K562 (cell line): Measurements from ENCODE around the gene SEC24C. TPM values are rescaled to one million over a fixed set of nuclear protein-coding genes. Genes with fewer than 3 reads are reported as not detected.

ENCODE experiments used
- ATAC-seq: fragments of 200-7000 bp; cut with Tn5 transposase; 3 replicates; pipeline ENCODE4 v1.9.1; 2020; ENCODE audit warnings: moderate library complexity
- BruUV-seq: library from RNA; stranded (reverse); fragments of 400-500 nt; replicated peaks from 2 replicates; lab custom pipeline; 2021; lab: Mats Ljungman, UMichigan
- CTCF ChIA-PET: fragments of 300-600 bp; formaldehyde crosslinking; extraction: SDS; loops from one replicate; lab custom pipeline; 2021; ENCODE audit warnings: low intra/inter-chr PET ratio; lab: Yijun Ruan, JAX
- POLR2A ChIA-PET: fragments of 300-600, 350-650 bp; sonication (Branson Sonifier 250); formaldehyde crosslinking; extraction: SDS; loops from one replicate; lab custom pipeline; 2021; ENCODE audit warnings: antibody characterized with exemption, inconsistent platforms; lab: Yijun Ruan, JAX
- DNase-seq, 4 experiments: peaks; one replicate each; pipeline versions ENCODE4 v3.0.0 to v3.0.0-alpha.2; 2011 to 2018; ENCODE audit warnings: low spot score in 3 of 4, mixed read lengths in 3 of 4; ENCODE audit errors: extremely low read depth in 1 of 4
- FAIRE-seq: peaks from 2 replicates; lab custom pipeline; 2011; peaks lifted over from hg19 to GRCh38; lab: Jason Lieb, UNC
- H2AFZ ChIP-seq: 2 replicates; pipeline ENCODE4 v1.6.0; 2011; ENCODE audit warnings: low read depth, low read length, control low read depth, inconsistent platforms
- H3K27ac ChIP-seq: fragments of 200-600 bp; 3 replicates; pipeline ENCODE4 v1.8.0; 2011; ENCODE audit warnings: low read depth, mild to moderate bottlenecking, control low read depth, inconsistent platforms, low read length, moderate library complexity, mixed read lengths; ENCODE audit errors: extremely low read depth
- H3K27me3 ChIP-seq, 2 experiments: fragments of 300-600 bp in 1 of 2; 2 replicates in 1 of 2; 3 replicates in 1 of 2; pipeline versions ENCODE4 v1.6.0 to v1.8.0; 2011; ENCODE audit warnings: inconsistent platforms in 2 of 2, low read length in 2 of 2, mild to moderate bottlenecking in 1 of 2, mixed read lengths in 1 of 2, moderate library complexity in 1 of 2; ENCODE audit not compliant: control insufficient read depth in 2 of 2, insufficient read depth in 2 of 2
- H3K36me3 ChIP-seq: fragments of 300-600 bp; 3 replicates; pipeline ENCODE4 v1.8.0; 2011; ENCODE audit warnings: mild to moderate bottlenecking, low read length, inconsistent platforms; ENCODE audit not compliant: control insufficient read depth, insufficient read depth
- H3K4me1 ChIP-seq, 2 experiments: fragments of 200-600 bp in 1 of 2; replicated peaks in 1 of 2; 2 replicates in 1 of 2; 3 replicates in 1 of 2; pipeline versions ENCODE4 v1.5.1 to v1.8.0; 2011; ENCODE audit warnings: inconsistent platforms in 2 of 2, low read length in 2 of 2, mild to moderate bottlenecking in 1 of 2, mixed read lengths in 1 of 2, moderate library complexity in 1 of 2; ENCODE audit not compliant: control insufficient read depth in 2 of 2, insufficient read depth in 2 of 2
- H3K4me2 ChIP-seq: 2 replicates; pipeline ENCODE4 v1.6.1; 2011; ENCODE audit warnings: low read length, control low read depth, inconsistent platforms, mixed read lengths; ENCODE audit not compliant: insufficient read depth
- H3K4me3 ChIP-seq: fragments of 200-600 bp; sonication (generic), shearing (Covaris generic); 2 replicates; pipeline ENCODE4 v1.5.1; 2016; ENCODE audit warnings: control low read depth, inconsistent platforms
- H3K79me2 ChIP-seq: fragments of 200-600 bp; 3 replicates; pipeline ENCODE4 v1.8.0; 2011; ENCODE audit warnings: low read length, inconsistent platforms; ENCODE audit not compliant: control insufficient read depth, insufficient read depth
- H3K9ac ChIP-seq, 2 experiments: 2 replicates each; pipeline versions ENCODE4 v1.6.0 to v1.6.1; 2011; ENCODE audit warnings: low read depth in 2 of 2, low read length in 2 of 2, control low read depth in 1 of 2, inconsistent platforms in 1 of 2, mild to moderate bottlenecking in 1 of 2, mixed read lengths in 1 of 2; ENCODE audit not compliant: insufficient read depth in 1 of 2
- H3K9me1 ChIP-seq: one replicate; pipeline ENCODE4 v1.6.0; 2011; ENCODE audit warnings: inconsistent platforms, mild to moderate bottlenecking, low read length, moderate library complexity; ENCODE audit not compliant: control insufficient read depth, insufficient read depth
- H3K9me3 ChIP-seq: replicated peaks from 2 replicates; pipeline ENCODE4 v1.5.1; 2011; ENCODE audit warnings: low read depth, low read length, inconsistent platforms; ENCODE audit not compliant: control insufficient read depth, insufficient read depth
- H4K20me1 ChIP-seq: replicated peaks from 2 replicates; pipeline ENCODE4 v1.6.1; 2011; ENCODE audit warnings: low read length, inconsistent platforms, mixed read lengths; ENCODE audit not compliant: control insufficient read depth, insufficient read depth
- ARID1B ChIP-seq: fragments of 450-650 bp; IDR thresholded peaks from 2 replicates; pipeline ENCODE4 v1.6.1; 2016; ENCODE audit warnings: antibody characterized with exemption, mild to moderate bottlenecking, inconsistent platforms
- ARID3B ChIP-seq: fragments of 250-450 bp; sonication (Bioruptor Pico); IDR thresholded peaks from 2 replicates; pipeline ENCODE4 v1.4.0; 2020; ENCODE audit warnings: borderline replicate concordance
- CEBPB ChIP-seq: fragments of 450-650 bp; IDR thresholded peaks from 2 replicates; pipeline ENCODE4 v1.6.1; 2016; ENCODE audit warnings: missing genetic modification characterization, missing compliant biosample characterization
- ELF2 ChIP-seq: fragments of 250-450 bp; sonication (Bioruptor Pico); IDR thresholded peaks from 2 replicates; pipeline ENCODE4 v1.5.0; 2021; ENCODE audit warnings: mild to moderate bottlenecking
- FIP1L1 ChIP-seq: fragments of 200-400 bp; formaldehyde crosslinking; IDR thresholded peaks from 2 replicates; pipeline ENCODE4 v1.6.1; 2018; ENCODE audit warnings: mild to moderate bottlenecking, low read depth, low read length; ENCODE audit not compliant: poor library complexity, severe bottlenecking
- HCFC1 ChIP-seq: IDR thresholded peaks from 2 replicates; pipeline ENCODE4 v1.6.1; 2012; ENCODE audit warnings: low read depth, low read length, improper control_type of control experiment
- L3MBTL2 ChIP-seq: fragments of 450-650 bp; IDR thresholded peaks from 2 replicates; pipeline ENCODE4 v1.6.1; 2016; ENCODE audit warnings: mild to moderate bottlenecking, moderate library complexity
- NKRF ChIP-seq: fragments of 450-650 bp; IDR thresholded peaks from 2 replicates; pipeline ENCODE4 v1.6.1; 2016; ENCODE audit warnings: borderline replicate concordance
- RBM17 ChIP-seq: fragments of 200-400 bp; formaldehyde crosslinking; IDR thresholded peaks from 2 replicates; pipeline ENCODE4 v1.6.1; 2017; ENCODE audit warnings: low read depth, mild to moderate bottlenecking, low read length, borderline replicate concordance
- TFAP4 ChIP-seq: sonication (generic); formaldehyde crosslinking; IDR thresholded peaks from 2 replicates; pipeline ENCODE4 v1.8.0; 2022; ENCODE audit warnings: missing genetic modification reagents, mild to moderate bottlenecking, moderate library complexity, borderline replicate concordance
- ZNF584 ChIP-seq: fragments of 200-800 bp; sonication (Bioruptor generic); IDR thresholded peaks from 2 replicates; pipeline ENCODE4 v1.6.1; 2016; ENCODE audit warnings: low read depth, mild to moderate bottlenecking, missing genetic modification characterization, missing compliant biosample characterization
- WGBS: fragments of 100-300 bp; shearing (Covaris generic); methylation state at CpG from one replicate; pipeline ENCODE4 v1.1.6; 2016; ENCODE audit warnings: low coverage, mixed read lengths; ENCODE audit not compliant: insufficient coverage; ENCODE audit errors: missing lambda C conversion rate; 5-methylcytosine and 5-hydroxymethylcytosine counted together
- in situ Hi-C: fragments of 300-500 bp; cut with MboI; formaldehyde crosslinking; loops from 4 replicates; pipeline ENCODE4 v1.15.0; 2018; ENCODE audit warnings: inconsistent platforms, mixed read lengths
- intact Hi-C: fragments of 100-400 bp; cut with micrococcal nuclease; formaldehyde crosslinking; loops from 2 replicates; pipeline ENCODE4 v1.14.2; 2022
- polyA plus RNA-seq, 8 experiments: library from polyadenylated mRNA; depleted of rRNA in 4 of 8; stranded (reverse) in 5 of 8; unstranded in 3 of 8; fragments of >200 nt; fragmentation: Nextera tagmentation in 2 of 8; fragmentation: Illumina TruSeq in 1 of 8; extraction: Ambion mirVana in 2 of 8; extraction: Trizol in 1 of 8; gene quantifications; 2 replicates each; pipeline versions ENCODE4 v1.2.1 to v1.2.3, GENCODE V29; 2011 to 2014; ENCODE audit warnings: inconsistent platforms in 1 of 8, missing spikeins in 1 of 8
- total RNA-seq, 7 experiments: library from RNA; depleted of rRNA in 6 of 7; stranded (reverse); fragments of >200 nt in 6 of 7; fragmentation: Illumina TruSeq in 2 of 7; extraction: Trizol in 2 of 7; gene quantifications; 2 replicates each; pipeline versions ENCODE4 v1.2.1 to v1.2.3, GENCODE V29; 2011 to 2021; ENCODE audit warnings: low replicate concordance in 1 of 7

The SEC24C gene
- total and polyA plus RNA-seq, 9 of the 15 experiments (the other 6 are each of a cell fraction or from before 2014, with no cell fraction given): 19.0 to 115 (median 70.5) TPM

- TF ChIP-seq NKRF (peak; percentile 8; the same call in 1 of the 2 replicates), RBM17 (no peak)
Observed at GRCh38 chr10:73773152-73773879, 29.1 kb downstream of the SEC24C start (continued).

- no TSS peak for BruUV-seq
- DNase-seq: peak; percentile 53 to 80 (median 64)
- no peaks in the 10 kb centered on the region for H3K9me1 ChIP-seq
- peaks cover 77% of the 10 kb centered on the region for H3K79me2 ChIP-seq
- H3K4me3 ChIP-seq: peak overlapping the region; percentile 74
- CTCF ChIA-PET: interaction anchor here (0.6 to 1.5 kb wide), 6 partner anchors 13 to 1462 kb away, joined by 3 to 8 read pairs (median 4); partner anchors contain the start of gene COMTD1
- H3K9ac ChIP-seq: peak overlapping the region; percentile 69 to 79; a peak in 2 of 4 replicates
- peak; percentile 46 for ATAC-seq
- 5% methylated on average over 5 of the region's 5 CpGs for WGBS
- H3K4me1 ChIP-seq: peaks cover 21 to 29% of the 10 kb centered on the region in 2 experiments; a peak in 4 of 5 replicates
- H3K36me3 ChIP-seq: peaks cover 72% of the 10 kb centered on the region
- intact Hi-C loops (loop anchor here (1.0 to 5.0 kb wide), 5 partner anchors 40 to 158 kb away; no protein-coding TSS in a partner anchor), in situ Hi-C loops (loop anchor here (5.0 to 10.0 kb wide), 2 partner anchors 103 to 120 kb away; partner anchors contain the start of gene SYNPO2L)
- no peaks in the 10 kb centered on the region for H3K27me3 ChIP-seq
- peaks cover 13% of the 10 kb centered on the region for H4K20me1 ChIP-seq
- peak overlapping the region; percentile 98 for H3K4me2 ChIP-seq
- no peaks in the 10 kb centered on the region for H3K9me3 ChIP-seq
- POLR2A ChIA-PET: interaction anchor here (0.6 to 11.0 kb wide), 11 partner anchors 7 to 311 kb away, joined by 3 to 137 read pairs (median 5); partner anchors contain the start of genes CHCHD1 and ZSWIM8
- FAIRE-seq: peak; percentile 90
- H2AFZ ChIP-seq: no peak overlapping the region
- H3K27ac ChIP-seq: peak overlapping the region; percentile 42; the same call in 1 of the 3 replicates
- TF ChIP-seq ELF2 (CRISPR knock-in tag) (no peak), HCFC1 (no peak), L3MBTL2 (peak; percentile 54; the same call in 1 of the 2 replicates), ARID3B (CRISPR knock-in tag) (0 out of 2 replicates have a peak, but pooled peaks have one; percentile 28), FIP1L1 (no peak), TFAP4 (CRISPR knock-in tag) (0 out of 2 replicates have a peak, but pooled peaks have one; percentile 17), ZNF584 (no peak), ARID1B (peak; percentile 34; the same call in 1 of the 2 replicates), CEBPB (tag) (peak; percentile 66)
Observed at GRCh38 chr10:73774637-73775036, 30.5 kb downstream of the SEC24C start.
